ENCODE data around the gene MYLK.

The MYLK gene

GRCh38 chr3:123792473-123793201 is 91.5 kb downstream of the MYLK start:
- Histone ChIP-seq H3K9me3 (ENCODE audit: low read depth, low read length) (no peaks in the 10 kb centered on the region), H3K9ac (ENCODE audit: insufficient read length) (no peak overlapping the region), H3K4me3 (no peak overlapping the region), H3K36me3 (ENCODE audit: insufficient read depth, low read length) (no peaks in the 10 kb centered on the region), H3K27ac (no peak overlapping the region)
- TF ChIP-seq EZH2 (IDR thresholded peaks at IDR 0.05) (no peak), FOXP2 (optimal IDR thresholded peaks at IDR 0.05; ENCODE audit: control extremely low read depth, extremely low read length, insufficient read depth) (no peak), POLR2AphosphoS5 (IDR thresholded peaks at IDR 0.05; ENCODE audit: borderline replicate concordance, low read depth, low read length) (no peak)
- no peak for DNase-seq (ENCODE audit: low read depth, low spot score)

DNA sequence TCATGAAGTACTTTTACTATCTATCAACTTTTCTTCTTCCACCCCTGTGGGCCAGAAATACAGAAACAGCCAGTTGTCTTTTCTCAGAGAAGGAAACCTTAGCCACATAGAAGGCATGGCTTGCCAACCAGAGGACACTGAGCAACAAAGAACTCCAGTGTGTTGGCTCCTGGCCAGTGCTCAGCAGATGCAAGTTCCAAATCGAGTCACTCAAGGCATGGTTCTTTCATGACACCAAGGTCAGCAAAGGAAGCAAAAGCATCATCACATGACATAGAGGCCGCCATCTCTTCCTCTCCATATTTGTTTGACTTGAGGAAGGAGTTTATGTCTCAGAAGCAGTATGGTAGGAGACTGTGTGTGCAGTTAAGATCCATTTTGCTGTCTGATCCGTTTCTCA is 92.2 kb downstream of the MYLK start:
- no peak for TF ChIP-seq FOXP2 (optimal IDR thresholded peaks at IDR 0.05; ENCODE audit: control extremely low read depth, extremely low read length, insufficient read depth)
- TF ChIP-seq EZH2 (IDR thresholded peaks at IDR 0.05), result no peak
- TF ChIP-seq POLR2AphosphoS5 (IDR thresholded peaks at IDR 0.05; ENCODE audit: borderline replicate concordance, low read depth, low read length), result no peak
- Histone ChIP-seq H3K36me3 (ENCODE audit: insufficient read depth, low read length) (no peaks in the 10 kb centered on the region), H3K27ac (no peak overlapping the region), H3K9ac (ENCODE audit: insufficient read length) (no peak overlapping the region), H3K9me3 (ENCODE audit: low read depth, low read length) (no peaks in the 10 kb centered on the region), H3K4me3 (no peak overlapping the region)
- DNase-seq (ENCODE audit: low read depth, low spot score), result no peak

GRCh38 chr3:123791417-123791816 is 92.7 kb downstream of the MYLK start:
- Histone ChIP-seq H3K27ac (no peak overlapping the region), H3K36me3 (ENCODE audit: insufficient read depth, low read length) (no peaks in the 10 kb centered on the region), H3K9ac (ENCODE audit: insufficient read length) (no peak overlapping the region), H3K9me3 (ENCODE audit: low read depth, low read length) (no peaks in the 10 kb centered on the region), H3K4me3 (no peak overlapping the region)
- no peak for DNase-seq (ENCODE audit: low read depth, low spot score)
- TF ChIP-seq POLR2AphosphoS5 (IDR thresholded peaks at IDR 0.05; ENCODE audit: borderline replicate concordance, low read depth, low read length), result no peak
- TF ChIP-seq FOXP2 (optimal IDR thresholded peaks at IDR 0.05; ENCODE audit: control extremely low read depth, extremely low read length, insufficient read depth), result no peak
- TF ChIP-seq EZH2 (IDR thresholded peaks at IDR 0.05), result no peak

DNA sequence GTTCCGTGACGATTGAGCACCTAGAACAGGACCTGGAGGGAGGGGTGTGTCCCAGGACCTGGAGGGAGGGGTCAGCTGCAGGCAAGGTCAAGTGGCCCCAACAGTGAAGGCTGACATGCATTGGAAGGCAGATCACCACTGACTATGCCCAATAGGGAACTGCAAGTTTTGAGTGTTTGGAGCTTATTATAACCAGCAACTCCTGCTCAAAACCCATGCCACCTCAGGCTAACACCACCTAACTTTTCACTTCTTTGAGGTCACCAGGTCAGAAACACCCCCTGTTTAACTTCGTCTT is 93.1 kb downstream of the MYLK start:
- Histone ChIP-seq H3K27ac (no peak overlapping the region), H3K4me3 (no peak overlapping the region), H3K36me3 (ENCODE audit: insufficient read depth, low read length) (no peaks in the 10 kb centered on the region), H3K9ac (ENCODE audit: insufficient read length) (no peak overlapping the region), H3K9me3 (ENCODE audit: low read depth, low read length) (no peaks in the 10 kb centered on the region)
- TF ChIP-seq FOXP2 (optimal IDR thresholded peaks at IDR 0.05; ENCODE audit: control extremely low read depth, extremely low read length, insufficient read depth), result no peak
- no peak for TF ChIP-seq EZH2 (IDR thresholded peaks at IDR 0.05)
- no peak for TF ChIP-seq POLR2AphosphoS5 (IDR thresholded peaks at IDR 0.05; ENCODE audit: borderline replicate concordance, low read depth, low read length)
- no peak for DNase-seq (ENCODE audit: low read depth, low spot score)

- no peak overlapping the region for H3K27ac ChIP-seq
- no peak overlapping the region for H3K4me3 ChIP-seq
- H3K9me3 ChIP-seq (ENCODE audit: low read depth, low read length), result no peaks in the 10 kb centered on the region
- no peak for TF ChIP-seq EZH2 (IDR thresholded peaks at IDR 0.05)
- TF ChIP-seq FOXP2 (optimal IDR thresholded peaks at IDR 0.05; ENCODE audit: control extremely low read depth, extremely low read length, insufficient read depth), result no peak
- no peak for TF ChIP-seq POLR2AphosphoS5 (IDR thresholded peaks at IDR 0.05; ENCODE audit: borderline replicate concordance, low read depth, low read length)
- no peak overlapping the region for H3K9ac ChIP-seq (ENCODE audit: insufficient read length)
- DNase-seq (ENCODE audit: low read depth, low spot score), result no peak
- H3K36me3 ChIP-seq (ENCODE audit: insufficient read depth, low read length), result no peaks in the 10 kb centered on the region
These were observed 93.7 kb downstream of the MYLK start for GRCh38 chr3:123790254-123791072.

GRCh38 chr3:123789760-123790159 is 94.4 kb downstream of the MYLK start:
- peak; percentile 63 for DNase-seq (ENCODE audit: low read depth, low spot score)
- Histone ChIP-seq H3K27ac (no peak overlapping the region), H3K9ac (ENCODE audit: insufficient read length) (no peak overlapping the region), H3K9me3 (ENCODE audit: low read depth, low read length) (no peaks in the 10 kb centered on the region), H3K4me3 (no peak overlapping the region), H3K36me3 (ENCODE audit: insufficient read depth, low read length) (no peaks in the 10 kb centered on the region)
- no peak for TF ChIP-seq EZH2 (IDR thresholded peaks at IDR 0.05)

GRCh38 chr3:123789160-123789559 is 95.0 kb downstream of the MYLK start:
- TF ChIP-seq POLR2AphosphoS5 (IDR thresholded peaks at IDR 0.05; ENCODE audit: borderline replicate concordance, low read depth, low read length), result no peak
- no peak for TF ChIP-seq FOXP2 (optimal IDR thresholded peaks at IDR 0.05; ENCODE audit: control extremely low read depth, extremely low read length, insufficient read depth)
- TF ChIP-seq EZH2 (IDR thresholded peaks at IDR 0.05), result no peak
- Histone ChIP-seq H3K36me3 (ENCODE audit: insufficient read depth, low read length) (no peaks in the 10 kb centered on the region), H3K4me3 (no peak overlapping the region), H3K9ac (ENCODE audit: insufficient read length) (no peak overlapping the region), H3K9me3 (ENCODE audit: low read depth, low read length) (no peaks in the 10 kb centered on the region), H3K27ac (no peak overlapping the region)
- DNase-seq (ENCODE audit: low read depth, low spot score), result no peak

DNA sequence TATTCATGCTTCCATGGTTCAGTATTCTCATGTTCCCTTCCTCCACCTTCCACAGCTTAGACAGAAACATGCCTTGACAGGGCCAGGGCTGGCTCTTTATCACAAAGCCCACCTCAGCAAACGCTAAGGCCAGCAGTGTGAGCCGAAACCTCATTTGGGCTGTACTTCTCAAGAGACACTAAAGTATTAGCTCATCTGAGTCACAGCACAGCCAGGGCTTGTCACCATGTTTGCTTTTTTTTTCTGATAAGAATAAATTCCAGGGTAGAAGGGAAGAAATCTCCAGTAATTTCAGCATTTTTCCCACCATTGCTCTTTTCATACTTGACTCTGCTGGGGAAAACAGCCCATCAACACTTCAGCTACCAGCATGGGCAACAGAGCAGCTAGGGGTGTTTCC is 95.4 kb downstream of the MYLK start:
- H3K4me3 ChIP-seq, result no peak overlapping the region
- no peaks in the 10 kb centered on the region for H3K36me3 ChIP-seq (ENCODE audit: insufficient read depth, low read length)
- DNase-seq (ENCODE audit: low read depth, low spot score), result no peak
- no peaks in the 10 kb centered on the region for H3K9me3 ChIP-seq (ENCODE audit: low read depth, low read length)
- no peak for TF ChIP-seq EZH2 (IDR thresholded peaks at IDR 0.05)
- H3K27ac ChIP-seq, result no peak overlapping the region
- no peak overlapping the region for H3K9ac ChIP-seq (ENCODE audit: insufficient read length)

DNA sequence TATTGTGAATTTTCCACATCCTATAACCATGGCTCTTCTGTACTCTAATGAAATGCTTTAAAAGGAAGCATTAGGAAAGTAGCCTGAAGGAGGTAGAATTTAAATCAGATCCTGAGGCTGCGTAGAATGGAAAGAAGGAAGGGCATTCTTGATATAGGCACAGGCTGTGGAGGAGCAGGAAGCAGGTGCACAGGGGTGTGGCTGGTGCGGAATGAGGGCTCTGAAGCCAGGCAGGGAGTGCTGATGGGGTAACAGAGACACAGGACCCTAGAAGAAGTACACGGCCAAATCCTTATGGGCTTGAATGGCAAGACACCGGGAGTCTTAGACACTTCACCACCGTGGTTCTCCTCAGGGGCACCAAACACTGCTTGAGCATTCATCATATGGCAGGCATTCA is 97.0 kb downstream of the MYLK start:
- H3K9ac ChIP-seq (ENCODE audit: insufficient read length), result no peak overlapping the region
- no peak for DNase-seq (ENCODE audit: low read depth, low spot score)
- H3K9me3 ChIP-seq (ENCODE audit: low read depth, low read length), result no peaks in the 10 kb centered on the region
- H3K36me3 ChIP-seq (ENCODE audit: insufficient read depth, low read length), result no peaks in the 10 kb centered on the region
- TF ChIP-seq EZH2 (IDR thresholded peaks at IDR 0.05) (no peak), POLR2AphosphoS5 (IDR thresholded peaks at IDR 0.05; ENCODE audit: borderline replicate concordance, low read depth, low read length) (no peak), FOXP2 (optimal IDR thresholded peaks at IDR 0.05; ENCODE audit: control extremely low read depth, extremely low read length, insufficient read depth) (no peak)
- H3K4me3 ChIP-seq, result no peak overlapping the region
- H3K27ac ChIP-seq, result no peak overlapping the region

All from SK-N-MC (cell line).